Dedifferentiated amniotic fluid mesenchymal stem cell (primary cell): Measurements from ENCODE around the gene TBC1D22A.
"Not testable (repeated sequence)": the region's sequence is repeated elsewhere in the genome, so short reads cannot be mapped to it uniquely, and the experiment has no call there.

ENCODE experiments used
- DNase-seq: peaks from one replicate; pipeline ENCODE4 v3.0.0-alpha.2; 2016; ENCODE audit errors: extremely low spot score

Gene TBC1D22A

DNA sequence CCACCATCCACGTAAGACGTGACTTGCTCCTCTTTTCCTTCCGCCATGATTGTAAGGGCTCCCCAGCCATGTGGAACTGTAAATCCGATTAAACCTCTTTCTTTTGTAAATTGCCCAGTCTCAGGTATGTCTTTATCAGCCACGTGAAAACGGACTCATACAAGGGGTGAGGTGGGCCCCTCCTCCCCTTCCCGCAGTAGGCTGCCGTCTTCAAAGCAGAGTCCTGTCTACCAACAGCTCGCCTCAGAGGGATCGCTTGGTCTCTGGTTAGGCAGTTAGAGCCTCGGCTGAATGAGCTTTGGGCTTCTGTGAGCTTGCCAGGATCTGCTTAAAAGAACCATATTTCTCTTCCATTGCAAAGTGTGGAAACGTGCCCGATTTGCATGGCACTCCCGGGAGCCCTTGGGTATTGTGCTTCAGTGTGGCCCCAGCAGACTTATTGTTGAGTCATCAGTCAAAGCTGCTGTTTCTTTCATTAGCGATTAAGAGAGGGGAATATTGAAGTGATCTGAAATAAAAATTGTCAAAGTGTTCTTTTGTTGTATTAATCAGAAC, 338.3 kb downstream of the TBC1D22A start:
- no peak for DNase-seq

DNA sequence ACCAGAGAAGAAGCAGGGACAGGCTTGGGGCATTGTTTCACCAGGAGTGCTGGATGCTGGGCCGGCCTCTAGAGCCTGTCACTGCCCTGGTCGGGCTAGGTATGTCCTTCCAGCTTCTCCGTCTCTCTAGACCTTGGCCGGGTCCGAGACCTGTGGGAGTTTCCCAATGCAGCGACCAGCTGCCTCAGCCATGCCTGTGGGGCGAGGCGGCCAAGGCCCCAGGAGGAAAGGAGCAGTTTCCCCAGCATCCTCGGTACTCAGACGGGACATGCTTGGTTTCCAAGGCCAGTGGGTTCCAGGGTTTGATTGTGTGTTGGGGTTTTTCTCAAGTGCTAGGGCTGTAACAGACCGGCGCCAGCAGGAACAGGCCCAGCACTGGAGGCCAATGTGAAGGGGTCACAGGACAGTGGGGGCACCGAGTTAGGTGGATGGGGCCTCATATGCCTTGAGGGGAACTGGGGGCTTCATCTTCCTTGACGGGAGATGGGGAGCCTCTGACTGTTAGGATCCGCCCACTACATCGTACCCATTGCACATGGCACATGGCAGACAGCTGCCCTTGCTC, 339.0 kb downstream of the TBC1D22A start:
- no peak for DNase-seq

DNA sequence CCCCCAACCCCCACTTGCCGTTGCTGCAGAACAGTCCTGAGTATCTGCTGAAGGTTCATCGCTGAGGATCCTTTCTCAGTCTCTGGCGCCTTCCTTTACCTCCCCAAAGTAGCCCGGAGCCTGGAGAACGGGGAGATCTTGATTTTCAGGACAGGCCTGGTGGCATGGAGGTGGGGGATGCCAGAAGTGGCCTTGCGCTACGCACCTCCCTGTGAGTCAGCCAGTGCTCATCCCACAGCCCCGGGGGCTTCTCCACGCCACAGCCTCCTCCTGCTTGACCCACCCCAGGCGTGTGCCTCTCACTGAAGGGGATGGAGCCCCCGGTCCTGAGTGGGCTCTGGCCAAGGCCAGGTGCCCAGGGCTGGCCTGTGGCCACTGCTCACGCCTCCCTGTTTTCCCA, 339.6 kb downstream of the TBC1D22A start:
- no peak for DNase-seq

GRCh38 chr22:47102648-47103047, 340.2 kb downstream of the TBC1D22A start:
- DNase-seq = no peak

DNA sequence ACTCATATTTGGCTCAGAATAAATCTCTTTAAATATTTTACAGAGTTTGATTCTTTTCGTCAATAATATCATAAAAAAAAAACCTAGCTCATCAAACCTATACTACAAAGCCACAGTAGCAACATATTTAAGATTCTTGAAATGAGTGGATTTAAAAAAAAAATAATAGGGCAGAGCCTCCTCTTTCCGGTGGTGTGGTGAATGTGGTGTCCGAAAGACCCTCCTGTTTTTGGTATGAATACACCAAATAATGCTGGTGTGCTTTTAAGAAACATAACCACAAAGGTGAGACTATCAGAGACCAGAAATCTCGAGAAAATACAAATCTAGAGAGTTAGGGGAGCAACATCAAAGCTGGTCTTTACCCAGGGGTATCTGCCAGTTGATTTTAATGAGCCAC, 342.6 kb downstream of the TBC1D22A start:
- no peak for DNase-seq

- no peak for DNase-seq
These were observed 344.4 kb downstream of the TBC1D22A start for GRCh38 chr22:47106806-47107205.

DNA sequence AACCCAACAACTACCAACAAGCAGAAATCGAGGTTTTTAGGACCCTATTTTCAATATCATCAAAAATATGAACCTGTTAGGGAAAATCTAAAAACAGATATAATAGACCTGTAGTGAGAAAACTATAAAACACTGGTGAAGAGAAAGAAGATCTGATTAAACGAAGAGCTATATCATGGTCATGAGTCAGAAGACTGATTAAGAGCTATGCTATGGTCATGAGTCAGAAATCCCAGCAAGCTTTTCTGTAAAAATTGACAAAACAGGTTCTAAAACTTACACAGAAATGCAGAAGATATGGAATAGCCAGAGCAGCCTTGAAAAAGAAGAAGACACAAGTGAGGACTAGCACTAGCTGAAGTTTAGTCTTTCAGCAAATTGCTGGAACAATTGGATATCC, 345.0 kb downstream of the TBC1D22A start:
- peak; percentile 60 for DNase-seq

DNA sequence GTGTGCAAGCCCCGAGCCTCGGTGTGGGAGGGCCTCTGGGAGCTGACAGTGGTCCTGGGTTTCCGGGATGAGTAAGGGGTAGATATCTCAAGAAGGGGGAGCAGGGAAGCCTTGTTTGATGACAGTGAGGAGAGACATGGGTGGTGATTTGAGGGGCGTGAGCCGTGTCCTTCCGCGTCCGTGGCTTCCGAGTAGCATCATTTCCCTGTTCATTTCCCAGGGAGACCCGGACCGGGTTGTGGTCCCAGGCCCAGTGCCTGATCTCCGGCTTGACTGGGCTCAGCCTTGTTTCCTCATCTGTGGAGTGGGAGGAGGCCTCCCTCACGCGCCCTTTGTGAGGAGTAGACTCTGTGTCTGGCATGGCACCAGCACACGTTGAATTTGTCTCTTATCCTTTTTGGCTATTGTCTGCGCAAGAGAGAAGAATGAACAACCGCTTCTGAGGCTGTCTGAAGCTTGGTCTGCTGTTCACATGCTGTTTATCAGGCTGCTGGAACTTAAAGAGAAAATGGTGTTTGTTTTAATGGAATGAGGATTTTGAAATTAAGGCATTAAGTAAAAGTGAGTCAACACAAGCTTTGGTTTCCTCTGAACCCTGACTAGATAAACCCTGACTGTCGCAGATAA, 348.5 kb downstream of the TBC1D22A start:
- no peak for DNase-seq

- no peak for DNase-seq
These were observed 349.5 kb downstream of the TBC1D22A start for GRCh38 chr22:47111626-47112581.

DNA sequence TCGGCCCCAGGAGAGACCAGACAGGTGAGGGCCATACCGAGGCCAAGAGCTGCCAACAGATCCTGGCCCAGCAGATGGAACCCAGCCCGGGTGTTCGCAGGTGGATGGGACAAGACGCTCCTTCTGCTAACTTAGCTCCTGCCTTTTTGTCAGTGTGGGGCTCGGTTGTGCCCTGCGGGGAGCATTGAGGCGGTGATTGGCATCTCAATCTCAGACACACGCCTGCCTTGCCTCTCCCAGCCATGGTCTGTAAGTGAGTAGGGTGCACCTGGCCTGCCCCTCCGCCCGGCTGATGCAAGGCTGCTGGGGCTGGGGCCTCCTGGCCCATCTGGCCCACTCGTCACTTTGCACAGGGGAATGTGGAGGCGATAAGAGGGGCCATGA, 350.1 kb downstream of the TBC1D22A start:
- no peak for DNase-seq

GRCh38 chr22:47112994-47113852, 350.8 kb downstream of the TBC1D22A start:
- DNase-seq = no peak

DNA sequence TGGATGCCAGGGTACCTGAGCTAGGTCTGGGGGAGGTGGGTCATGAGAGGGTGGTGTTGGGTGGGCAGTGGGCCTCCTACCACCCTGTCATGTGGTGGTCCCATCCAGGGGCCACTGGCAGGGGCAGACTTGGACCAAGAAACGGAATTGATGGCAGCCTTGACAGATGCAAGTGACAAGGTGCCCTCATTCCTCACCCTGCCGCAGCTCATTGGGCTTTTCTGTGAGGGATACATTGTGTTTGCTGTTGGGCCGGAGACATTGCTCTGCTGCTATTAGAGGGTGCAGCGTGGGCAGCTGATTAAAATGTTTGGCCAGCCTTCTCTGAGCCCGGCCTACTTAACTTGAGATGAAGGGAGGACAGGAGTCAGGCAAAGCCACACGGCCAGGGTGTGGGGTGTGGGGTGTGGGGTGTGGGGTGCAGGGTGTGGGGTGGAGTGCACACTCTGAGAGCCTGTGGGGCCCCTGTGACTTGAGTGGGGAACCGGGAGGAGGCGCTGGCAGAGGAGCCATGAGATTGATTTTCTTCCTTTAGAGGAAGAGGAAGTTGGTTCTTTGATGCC, 351.5 kb downstream of the TBC1D22A start:
- DNase-seq = no peak

DNA sequence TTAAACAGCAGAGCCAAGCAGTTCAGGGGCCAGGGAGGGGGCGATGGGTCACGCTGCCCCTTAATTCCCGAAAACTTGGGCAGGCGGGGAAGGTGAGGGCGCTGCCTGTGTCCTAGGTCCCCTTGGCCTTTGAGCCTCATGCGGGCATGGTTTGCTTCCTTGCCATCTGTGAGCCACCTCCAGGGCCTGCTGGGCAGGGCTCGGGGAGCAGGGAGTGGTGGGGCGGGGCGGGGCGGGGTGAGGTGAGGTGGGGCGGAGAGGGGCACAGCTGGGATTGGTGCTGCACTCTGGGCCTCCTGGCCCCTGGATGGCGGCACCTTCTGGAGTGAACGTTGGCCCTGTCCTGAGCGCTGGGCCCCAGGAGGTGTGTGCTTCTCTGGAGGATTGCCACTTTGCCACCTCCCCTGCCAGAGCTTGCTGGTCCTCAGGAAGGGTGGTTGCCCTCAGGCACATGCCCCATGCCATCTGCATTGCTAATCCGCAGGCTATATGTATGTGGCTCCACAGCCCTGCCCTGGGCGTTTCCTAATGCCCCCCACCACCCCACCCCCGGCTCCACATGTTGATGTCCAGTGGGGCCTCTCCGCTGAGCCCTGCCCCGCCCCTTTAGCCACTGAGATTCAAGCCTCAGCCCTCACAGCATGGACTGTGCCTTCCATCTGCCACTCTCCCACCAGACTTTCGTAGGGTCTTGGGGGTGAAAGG, 352.5 kb downstream of the TBC1D22A start:
- no peak for DNase-seq

GRCh38 chr22:47115518-47115890, 353.1 kb downstream of the TBC1D22A start:
- DNase-seq = no peak

DNA sequence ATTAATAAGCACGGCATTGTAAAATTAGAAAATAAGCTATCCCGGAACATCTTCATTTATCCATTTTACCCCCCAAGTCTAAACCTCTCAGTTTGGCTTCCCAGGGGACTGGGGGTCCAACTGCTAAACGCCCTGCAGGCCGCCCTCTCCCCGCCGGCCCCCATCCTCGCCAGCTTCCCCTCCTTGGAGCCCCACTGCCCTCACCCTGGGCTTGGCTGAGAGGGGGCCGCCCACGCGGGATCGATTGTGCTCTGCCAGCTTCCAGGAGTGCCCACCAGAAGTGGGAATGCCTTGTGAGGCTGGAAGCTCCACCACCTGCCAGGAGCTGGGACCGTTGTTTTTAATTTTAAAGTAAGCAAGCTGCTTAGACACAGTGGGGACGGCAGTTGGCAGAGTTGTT, 353.5 kb downstream of the TBC1D22A start:
- no peak for DNase-seq

DNA sequence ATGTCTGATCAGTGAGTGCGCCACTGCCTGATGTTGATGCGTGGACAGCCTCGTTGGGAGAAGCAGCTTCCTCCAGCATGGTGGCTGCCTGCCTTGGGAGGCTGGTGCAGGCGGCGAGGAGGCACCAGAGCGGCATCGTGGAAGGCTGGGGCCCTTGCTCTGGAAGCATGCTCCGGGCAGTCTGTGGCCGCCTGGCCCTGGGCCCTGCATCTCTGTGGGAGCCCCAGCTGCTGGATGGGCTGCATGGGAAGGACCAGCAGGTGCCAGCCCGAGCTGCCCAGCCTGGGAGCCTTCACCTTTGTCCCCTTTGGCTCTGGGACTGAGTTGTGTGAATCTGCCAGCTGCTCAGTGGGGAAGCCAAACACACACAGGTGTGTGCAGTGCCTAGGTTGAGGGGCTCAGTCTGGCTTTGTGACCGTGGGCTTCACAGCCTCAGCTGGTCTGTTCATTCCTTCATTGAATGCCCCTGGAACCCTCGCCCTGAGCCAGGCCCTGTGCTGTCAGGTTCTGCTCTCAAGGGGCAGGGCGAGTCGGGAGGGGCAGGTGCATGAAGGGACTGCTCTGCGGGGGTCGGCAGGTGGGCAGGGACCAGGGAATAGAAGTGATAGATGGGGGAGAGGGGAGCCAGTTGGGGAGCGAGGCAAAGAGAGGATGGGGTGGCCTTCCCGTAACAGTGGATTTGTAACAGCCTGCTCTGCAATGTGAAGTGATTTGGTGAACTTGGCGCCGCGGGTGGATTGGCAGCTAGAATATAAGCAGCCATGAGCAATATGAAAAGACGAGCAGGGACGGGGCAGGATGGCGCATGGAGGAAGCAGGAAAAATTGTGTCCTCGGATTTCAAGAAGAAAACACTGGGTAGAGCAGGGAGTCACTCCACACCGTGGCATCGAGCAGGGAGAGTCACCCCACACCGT, 354.2 kb downstream of the TBC1D22A start:
- DNase-seq = no peak

DNA sequence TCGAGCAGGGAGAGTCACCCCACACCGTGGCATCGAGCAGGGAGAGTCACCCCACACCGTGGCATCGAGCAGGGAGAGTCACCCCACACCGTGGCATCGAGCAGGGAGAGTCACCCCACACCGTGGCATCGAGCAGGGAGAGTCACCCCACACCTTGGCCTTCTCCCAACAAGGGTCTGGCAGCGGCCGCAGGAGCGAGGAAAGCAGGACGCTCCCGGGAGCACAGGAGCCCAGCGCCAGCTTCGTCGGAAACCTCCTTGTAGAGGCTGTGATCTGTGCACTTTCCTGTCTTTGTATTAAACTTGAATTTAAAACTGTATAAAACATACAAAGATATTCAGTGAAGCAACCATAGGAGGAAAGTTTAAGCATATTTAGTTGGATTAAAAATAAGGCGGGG, 355.0 kb downstream of the TBC1D22A start:
- not testable (repeated sequence) for DNase-seq

DNA sequence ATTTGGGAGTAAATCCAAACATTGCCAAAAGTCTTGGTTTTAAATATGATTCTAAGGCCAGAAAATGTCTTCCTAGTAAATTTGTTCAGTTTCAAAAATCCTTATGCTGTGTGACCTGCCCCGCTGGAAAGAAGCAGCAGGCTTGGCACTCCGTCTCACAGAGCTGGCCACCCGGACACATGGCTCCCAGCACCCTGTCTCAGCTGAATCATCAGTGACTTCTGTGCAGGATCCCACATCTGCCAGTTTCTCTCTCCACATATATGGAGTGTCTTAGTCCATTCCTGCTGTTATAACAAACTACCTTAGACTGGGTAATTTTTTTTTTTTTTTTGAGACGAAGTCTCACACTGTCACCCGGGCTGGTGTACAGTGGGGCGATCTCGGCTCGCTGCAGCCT, 356.7 kb downstream of the TBC1D22A start:
- DNase-seq = no peak

GRCh38 chr22:47120399-47120798, 357.9 kb downstream of the TBC1D22A start:
- DNase-seq = no peak

GRCh38 chr22:47121791-47122190, 359.3 kb downstream of the TBC1D22A start:
- DNase-seq = no peak
